T47D (cell line): ENCODE data around the gene TMA7B.

Experiments used
- DNase-seq, 2 experiments: peaks; one replicate each; pipeline versions ENCODE4 v3.0.0 to v3.0.0-alpha.2; 2011 to 2012; ENCODE audit warnings: low read depth in 1 of 2, low spot score in 1 of 2
- JUND ChIP-seq: IDR thresholded peaks from 2 replicates; pipeline ENCODE4 v1.6.1; 2012; ENCODE audit warnings: low read depth
- in situ Hi-C: cut with HindIII; loops from 2 replicates; pipeline ENCODE4 v1.10.0; 2016; ENCODE audit warnings: low sequenced_read_pairs, low pct_unique_long_range_greater_than_20kb

Gene TMA7B

GRCh38 chr22:39925273-39925672 lies 34.9 kb upstream of the TMA7B start:
- no peak for TF ChIP-seq JUND
- DNase-seq = no peak
- in situ Hi-C loops = no loop called here

- TF ChIP-seq JUND = no peak
- in situ Hi-C loops = no loop called here
- no peak for DNase-seq
Observed at GRCh38 chr22:39925909-39926679, 34.1 kb upstream of the TMA7B start.

GRCh38 chr22:39926753-39927152 lies 33.4 kb upstream of the TMA7B start:
- DNase-seq = no peak
- no peak for TF ChIP-seq JUND
- in situ Hi-C loops = no loop called here

GRCh38 chr22:39927544-39927943 lies 32.7 kb upstream of the TMA7B start:
- DNase-seq = no peak
- in situ Hi-C loops = no loop called here
- no peak for TF ChIP-seq JUND

- in situ Hi-C loops = no loop called here
- no peak for DNase-seq
- TF ChIP-seq JUND = no peak
Observed at GRCh38 chr22:39928536-39929520, 31.4 kb upstream of the TMA7B start.

- DNase-seq = no peak
- in situ Hi-C loops = no loop called here
- TF ChIP-seq JUND = no peak
Observed at GRCh38 chr22:39931251-39931650, 28.9 kb upstream of the TMA7B start.

GRCh38 chr22:39932166-39932565 lies 28.0 kb upstream of the TMA7B start:
- no peak for DNase-seq
- in situ Hi-C loops = no loop called here
- TF ChIP-seq JUND = no peak

GRCh38 chr22:39932918-39933649 lies 27.1 kb upstream of the TMA7B start:
- TF ChIP-seq JUND = no peak
- peak in 1 of 2 experiments; percentile 56 for DNase-seq
- in situ Hi-C loops = no loop called here

- DNase-seq = no peak
- in situ Hi-C loops = no loop called here
- TF ChIP-seq JUND = no peak
Observed at GRCh38 chr22:39933741-39934140, 26.5 kb upstream of the TMA7B start.

GRCh38 chr22:39935116-39935515 lies 25.1 kb upstream of the TMA7B start:
- DNase-seq = no peak
- in situ Hi-C loops = no loop called here
- no peak for TF ChIP-seq JUND

- TF ChIP-seq JUND = no peak
- in situ Hi-C loops = no loop called here
- DNase-seq = no peak
Observed at GRCh38 chr22:39935612-39936011, 24.6 kb upstream of the TMA7B start.

GRCh38 chr22:39936523-39937145 lies 23.6 kb upstream of the TMA7B start:
- TF ChIP-seq JUND = no peak
- no peak for DNase-seq
- in situ Hi-C loops = no loop called here
